Caki2 (cell line): ENCODE measurements around the gene ZMYND15. TPM values are rescaled to one million over a fixed set of nuclear protein-coding genes. Genes with fewer than 3 reads are reported as not detected.
"Not testable (repeated sequence)": the region's sequence is repeated elsewhere in the genome, so short reads cannot be mapped to it uniquely, and the experiment has no call there.

Experiments used
- DNase-seq: peaks from one replicate; pipeline ENCODE4 v3.0.0-alpha.2; 2015; ENCODE audit warnings: low read depth
- in situ Hi-C: cut with HindIII; loops from 2 replicates; pipeline ENCODE4 v1.10.0; 2016; ENCODE audit warnings: low sequenced_read_pairs, low pct_unique_long_range_greater_than_20kb, mixed read lengths
- total RNA-seq: library from RNA; depleted of rRNA; stranded (reverse); fragments of >200 nt; shearing (Covaris generic); gene quantifications from 2 replicates; pipeline ENCODE4 v1.2.3, GENCODE V29; 2014; ENCODE audit warnings: low replicate concordance; rRNA removed

ZMYND15 gene
- 0.03 and 0.09 TPM in 2 replicates for total RNA-seq

GRCh38 chr17:4739122-4740024 is at the start of gene ZMYND15, which contains the start of gene CXCL16:
Gene ZMYND15, plus strand, starts transcription at chr17:4739833. Its CDS starts 716 bp downstream, at chr17:4740549.
Gene CXCL16, minus strand, starts transcription at chr17:4739928. Its CDS starts 589 bp downstream, at chr17:4739339.
- no peak for DNase-seq
- in situ Hi-C loops: no loop called here

- in situ Hi-C loops, DNase-seq: not testable (repeated sequence)
Observed at GRCh38 chr17:4689872-4690271, 49.8 kb upstream of the ZMYND15 start.

- in situ Hi-C loops: no loop called here
- DNase-seq: no peak
Observed at GRCh38 chr17:4690745-4691144, 48.9 kb upstream of the ZMYND15 start.

- DNase-seq: no peak
- in situ Hi-C loops: no loop called here
Observed at GRCh38 chr17:4691686-4692085, 47.9 kb upstream of the ZMYND15 start.

- no peak for DNase-seq
- in situ Hi-C loops: no loop called here
Observed at GRCh38 chr17:4693416-4693815, 46.2 kb upstream of the ZMYND15 start.

- in situ Hi-C loops: no loop called here
- DNase-seq: no peak
Observed at GRCh38 chr17:4696437-4696805, 43.2 kb upstream of the ZMYND15 start.

GRCh38 chr17:4699401-4700056 is 40.1 kb upstream of the ZMYND15 start:
- in situ Hi-C loops, DNase-seq: not testable (repeated sequence)

GRCh38 chr17:4701116-4701515 is 38.5 kb upstream of the ZMYND15 start:
- in situ Hi-C loops: no loop called here
- no peak for DNase-seq

GRCh38 chr17:4703330-4703691 is 36.3 kb upstream of the ZMYND15 start:
- no peak for DNase-seq
- in situ Hi-C loops: no loop called here

GRCh38 chr17:4704574-4704907 is 35.1 kb upstream of the ZMYND15 start:
- in situ Hi-C loops, DNase-seq: not testable (repeated sequence)

- in situ Hi-C loops: no loop called here
- DNase-seq: no peak
Observed at GRCh38 chr17:4704991-4705390, 34.6 kb upstream of the ZMYND15 start.

- no peak for DNase-seq
- in situ Hi-C loops: no loop called here
Observed at GRCh38 chr17:4706121-4706520, 33.5 kb upstream of the ZMYND15 start.

GRCh38 chr17:4708436-4708835 is 31.2 kb upstream of the ZMYND15 start:
- DNase-seq: peak; percentile 23
- in situ Hi-C loops: no loop called here

GRCh38 chr17:4709794-4710692 is 29.6 kb upstream of the ZMYND15 start, which contains the start of gene ARRB2:
Gene ARRB2, plus strand, starts transcription at chr17:4710632. Its CDS starts 90 bp downstream, at chr17:4710722.
- peak; percentile 97 for DNase-seq
- in situ Hi-C loops: no loop called here

- in situ Hi-C loops: no loop called here
- DNase-seq: no peak
Observed at GRCh38 chr17:4710693-4711634, 28.7 kb upstream of the ZMYND15 start.

GRCh38 chr17:4711661-4712181 is 27.9 kb upstream of the ZMYND15 start:
- in situ Hi-C loops: no loop called here
- DNase-seq: no peak

- in situ Hi-C loops: no loop called here
- DNase-seq: no peak
Observed at GRCh38 chr17:4712526-4712925, 27.1 kb upstream of the ZMYND15 start.
